ENCODE results near the gene PAQR7. TPM values are rescaled to one million over a fixed set of nuclear protein-coding genes. Genes with fewer than 3 reads are reported as not detected.
"Not testable (repeated sequence)": the region's sequence is repeated elsewhere in the genome, so short reads cannot be mapped to it uniquely, and the experiment has no call there.

Gene PAQR7
- total RNA-seq, 4 donors from 2014 or later = 6.6 to 18.3 (median 12.1) TPM

DNA sequence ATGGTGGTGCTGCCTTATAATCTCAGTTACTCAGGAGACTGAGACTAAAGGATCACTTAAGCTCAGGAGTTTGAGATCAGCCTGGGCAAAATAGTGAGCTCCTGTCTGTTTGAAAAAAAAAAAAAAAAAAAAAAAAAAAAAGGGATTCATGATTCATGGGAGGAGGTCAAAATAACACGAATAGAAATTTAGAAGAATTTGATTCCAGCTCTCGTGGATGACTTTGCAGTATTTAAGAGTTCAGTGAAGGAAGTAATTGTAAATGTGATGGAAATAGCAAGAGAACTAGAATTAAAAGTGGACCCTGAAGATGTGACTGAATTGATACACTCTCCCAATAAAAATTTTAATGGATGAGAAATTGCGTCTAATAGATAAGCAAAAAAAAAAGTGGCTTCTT, 32.0 kb downstream of the PAQR7 start:
- no peak for DNase-seq
- Histone ChIP-seq H3K36me3 (no peaks in the 10 kb centered on the region), H3K27me3 (no peaks in the 10 kb centered on the region), H3K4me1 (no peaks in the 10 kb centered on the region), H3K27ac (no peak overlapping the region), H3K4me3 (no peak overlapping the region), H3K9me3 (no peaks in the 10 kb centered on the region)
- intact Hi-C loops (cut with DNase I) = no loop called here
- TF ChIP-seq POLR2A (IDR thresholded peaks at IDR 0.05) (no peak), CTCF (IDR thresholded peaks at IDR 0.05) (no peak)
- WGBS, 2 donors = 85 to 95% methylated on average over 3 of the region's 3 CpGs

GRCh38 chr1:25839808-25840207, 35.7 kb downstream of the PAQR7 start:
- intact Hi-C loops (cut with DNase I); DNase-seq; H3K4me1 ChIP-seq; H3K9me3 ChIP-seq; H3K4me3 ChIP-seq; H3K27ac ChIP-seq; H3K27me3 ChIP-seq: not testable (repeated sequence)
- 86 to 100% methylated on average over 3 to 4 of the region's 4 CpGs for WGBS, 2 donors
- peaks cover 0 to 11% (median 0%) of the 10 kb centered on the region in 3 donors for H3K36me3 ChIP-seq

DNA sequence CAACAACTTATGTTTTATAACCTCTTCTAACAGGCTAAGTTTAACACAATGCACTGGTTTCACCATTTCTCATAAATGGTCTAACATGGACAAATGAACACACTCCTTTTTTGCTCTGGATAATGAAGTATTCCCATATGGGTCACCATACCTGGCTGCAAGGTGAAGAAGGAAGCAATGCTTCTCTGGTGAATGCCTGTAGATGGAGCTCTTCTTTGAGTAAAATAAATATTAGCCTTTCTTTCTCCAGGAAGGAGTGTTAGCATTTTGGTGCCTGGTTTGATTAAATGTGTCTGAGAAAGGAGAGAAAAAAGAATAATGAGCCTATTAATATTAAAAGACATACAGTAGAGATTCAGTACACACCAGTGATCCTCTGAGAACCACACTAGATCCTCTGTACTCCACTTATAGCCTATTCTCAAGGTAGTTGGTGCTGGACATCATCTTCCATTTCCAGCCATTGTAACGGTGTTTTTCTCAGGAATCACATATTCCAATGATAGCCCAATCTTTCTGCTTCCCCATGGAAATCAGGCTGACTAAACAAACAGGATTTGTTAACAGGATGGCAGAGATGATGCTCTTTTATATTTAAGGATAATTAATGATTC, 38.1 kb downstream of the PAQR7 start:
- WGBS, 2 donors = 71 to 81% methylated on average over 1 of the region's 1 CpG
- DNase-seq = no peak
- peaks cover 0 to 35% (median 14%) of the 10 kb centered on the region in 3 donors for H3K36me3 ChIP-seq
- TF ChIP-seq POLR2A (IDR thresholded peaks at IDR 0.05) (no peak), CTCF (IDR thresholded peaks at IDR 0.05) (peak in 5 of 6 experiments; percentile 25 to 59 (median 34))
- H3K4me3 ChIP-seq = no peak overlapping the region
- H3K9me3 ChIP-seq = no peaks in the 10 kb centered on the region
- peaks cover 0 to 7% (median 0%) of the 10 kb centered on the region in 3 donors for H3K4me1 ChIP-seq
- intact Hi-C loops (cut with DNase I) = no loop called here
- H3K27me3 ChIP-seq = no peaks in the 10 kb centered on the region
- H3K27ac ChIP-seq = no peak overlapping the region

- H3K27me3 ChIP-seq = no peaks in the 10 kb centered on the region
- WGBS, 2 donors = 75 to 89% methylated on average over 3 of the region's 3 CpGs
- H3K27ac ChIP-seq = no peak overlapping the region
- H3K36me3 ChIP-seq = peaks cover 0 to 42% (median 21%) of the 10 kb centered on the region in 3 donors
- TF ChIP-seq POLR2A (IDR thresholded peaks at IDR 0.05) (no peak), CTCF (IDR thresholded peaks at IDR 0.05) (no peak)
- peaks cover 0 to 7% (median 0%) of the 10 kb centered on the region in 3 donors for H3K4me1 ChIP-seq
- H3K4me3 ChIP-seq = no peak overlapping the region
- DNase-seq = no peak
- H3K9me3 ChIP-seq = no peaks in the 10 kb centered on the region
- intact Hi-C loops (cut with DNase I) = no loop called here
Measured at GRCh38 chr1:25836695-25837094, 38.8 kb downstream of the PAQR7 start.

DNA sequence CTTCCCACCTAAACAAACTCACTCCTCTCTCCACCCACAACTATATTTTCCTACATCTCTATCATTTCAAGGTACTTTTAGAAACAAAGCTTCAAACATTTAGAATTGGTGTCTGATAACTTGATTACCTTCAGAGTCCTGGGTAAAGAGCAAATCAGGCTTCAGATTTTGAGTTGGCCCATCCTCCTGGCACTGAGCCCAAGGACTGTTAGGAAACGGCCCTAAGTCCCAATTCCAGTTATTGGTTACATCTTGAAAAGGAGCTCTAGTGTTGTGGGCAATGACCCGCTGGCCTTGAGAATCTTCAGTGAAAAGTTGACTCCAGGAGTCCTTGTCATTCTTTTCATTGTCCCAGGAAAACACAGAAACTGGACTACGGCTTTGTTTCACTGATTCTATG, 40.6 kb downstream of the PAQR7 start:
- H3K9me3 ChIP-seq = no peaks in the 10 kb centered on the region
- H3K27me3 ChIP-seq = no peaks in the 10 kb centered on the region
- no peak overlapping the region for H3K4me3 ChIP-seq
- no peak overlapping the region for H3K27ac ChIP-seq
- intact Hi-C loops (cut with DNase I) = no loop called here
- peaks cover 0 to 7% (median 0%) of the 10 kb centered on the region in 3 donors for H3K4me1 ChIP-seq
- 55 to 61% methylated on average over 2 to 3 of the region's 3 CpGs for WGBS, 2 donors
- DNase-seq = no peak
- H3K36me3 ChIP-seq = peaks cover 6 to 60% (median 28%) of the 10 kb centered on the region in 3 donors
- TF ChIP-seq CTCF (IDR thresholded peaks at IDR 0.05) (no peak), POLR2A (IDR thresholded peaks at IDR 0.05) (no peak)

Data from esophagus squamous epithelium (tissue), 5 donors.